DOHH2 (cell line): ENCODE measurements around the gene DLX4.

Experiments used
- H3F3A ChIP-seq: fragments of 200-600 bp; sonication (generic), shearing (Covaris generic); 2 replicates; pipeline ENCODE4 v1.6.0; 2016; ENCODE audit warnings: antibody characterized with exemption, mild to moderate bottlenecking; ENCODE audit not compliant: control insufficient read depth, insufficient read depth
- H3K27ac ChIP-seq: fragments of 200-600 bp; sonication (generic); 2 replicates; pipeline ENCODE4 v1.5.1; 2014; ENCODE audit warnings: low read depth, mild to moderate bottlenecking, low read length, moderate library complexity
- H3K27me3 ChIP-seq: fragments of 200-600 bp; sonication (generic); 2 replicates; pipeline ENCODE4 v1.6.1; 2014; ENCODE audit warnings: mild to moderate bottlenecking, low read length, mixed read lengths; ENCODE audit not compliant: control insufficient read depth
- H3K36me3 ChIP-seq: fragments of 200-600 bp; sonication (generic); 2 replicates; pipeline ENCODE4 v1.6.1; 2014; ENCODE audit warnings: mild to moderate bottlenecking, low read length, moderate library complexity, mixed read lengths; ENCODE audit not compliant: control insufficient read depth
- H3K4me1 ChIP-seq: fragments of 200-600 bp; sonication (generic); 2 replicates; pipeline ENCODE4 v1.6.1; 2014; ENCODE audit warnings: mild to moderate bottlenecking, low read length, mixed read lengths; ENCODE audit not compliant: control insufficient read depth
- H3K4me2 ChIP-seq: fragments of 200-600 bp; sonication (generic); 2 replicates; pipeline ENCODE4 v1.6.0; 2014; ENCODE audit warnings: mild to moderate bottlenecking, low read length, moderate library complexity
- H3K4me3 ChIP-seq: fragments of 200-600 bp; sonication (generic); 2 replicates; pipeline ENCODE4 v1.5.1; 2014; ENCODE audit warnings: mild to moderate bottlenecking, low read length, mixed read lengths
- H3K79me2 ChIP-seq: fragments of 200-600 bp; sonication (generic); 2 replicates; pipeline ENCODE4 v1.6.1; 2014; ENCODE audit warnings: mild to moderate bottlenecking, low read length, mixed read lengths; ENCODE audit not compliant: control insufficient read depth
- H3K9me2 ChIP-seq: fragments of 200-600 bp; sonication (generic); replicated peaks from 2 replicates; pipeline ENCODE4 v1.6.1; 2014; ENCODE audit warnings: mild to moderate bottlenecking, low read length, mixed read lengths; ENCODE audit not compliant: control insufficient read depth
- H3K9me3 ChIP-seq: fragments of 200-600 bp; sonication (generic); 2 replicates; pipeline ENCODE4 v1.6.1; 2014; ENCODE audit warnings: antibody characterized with exemption, low read length, mixed read lengths; ENCODE audit not compliant: control insufficient read depth, insufficient read depth
- H4K20me1 ChIP-seq: fragments of 200-600 bp; sonication (generic); 2 replicates; pipeline ENCODE4 v1.6.0; 2014; ENCODE audit warnings: low read depth, mild to moderate bottlenecking, antibody characterized with exemption, low read length, moderate library complexity; ENCODE audit not compliant: control insufficient read depth, insufficient read depth
- EZH2phosphoT487 ChIP-seq: fragments of 200-600 bp; sonication (generic); IDR thresholded peaks from 2 replicates; pipeline ENCODE4 v1.6.1; 2017; ENCODE audit warnings: borderline replicate concordance, mild to moderate bottlenecking, antibody characterized with exemption, low read length, moderate library complexity, mixed read lengths
- TF ChIP-seq, protein P1 (sequence below): fragments of 200-600 bp; sonication (generic); IDR thresholded peaks from one replicate; pipeline ENCODE4 v1.5.1; 2014; ENCODE audit warnings: antibody characterized with exemption, mild to moderate bottlenecking, low read depth, low read length; ENCODE audit not compliant: poor library complexity, severe bottlenecking

Gene DLX4

GRCh38 chr17:49971848-49972485 lies 3.0 kb downstream of the DLX4 start:
- Histone ChIP-seq H3K79me2 (no peaks in the 10 kb centered on the region), H4K20me1 (no peaks in the 10 kb centered on the region), H3K27me3 (peaks cover 53% of the 10 kb centered on the region), H3K4me3 (no peak overlapping the region), H3K4me2 (no peak overlapping the region), H3K9me2 (no peaks in the 10 kb centered on the region), H3F3A (peaks cover 5% of the 10 kb centered on the region; the same call in 1 of the 2 replicates), H3K4me1 (peaks cover 12% of the 10 kb centered on the region), H3K27ac (no peak overlapping the region), H3K36me3 (no peaks in the 10 kb centered on the region), H3K9me3 (no peaks in the 10 kb centered on the region)
- TF ChIP-seq, protein P1, sequence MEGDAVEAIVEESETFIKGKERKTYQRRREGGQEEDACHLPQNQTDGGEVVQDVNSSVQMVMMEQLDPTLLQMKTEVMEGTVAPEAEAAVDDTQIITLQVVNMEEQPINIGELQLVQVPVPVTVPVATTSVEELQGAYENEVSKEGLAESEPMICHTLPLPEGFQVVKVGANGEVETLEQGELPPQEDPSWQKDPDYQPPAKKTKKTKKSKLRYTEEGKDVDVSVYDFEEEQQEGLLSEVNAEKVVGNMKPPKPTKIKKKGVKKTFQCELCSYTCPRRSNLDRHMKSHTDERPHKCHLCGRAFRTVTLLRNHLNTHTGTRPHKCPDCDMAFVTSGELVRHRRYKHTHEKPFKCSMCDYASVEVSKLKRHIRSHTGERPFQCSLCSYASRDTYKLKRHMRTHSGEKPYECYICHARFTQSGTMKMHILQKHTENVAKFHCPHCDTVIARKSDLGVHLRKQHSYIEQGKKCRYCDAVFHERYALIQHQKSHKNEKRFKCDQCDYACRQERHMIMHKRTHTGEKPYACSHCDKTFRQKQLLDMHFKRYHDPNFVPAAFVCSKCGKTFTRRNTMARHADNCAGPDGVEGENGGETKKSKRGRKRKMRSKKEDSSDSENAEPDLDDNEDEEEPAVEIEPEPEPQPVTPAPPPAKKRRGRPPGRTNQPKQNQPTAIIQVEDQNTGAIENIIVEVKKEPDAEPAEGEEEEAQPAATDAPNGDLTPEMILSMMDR = no peak
- TF ChIP-seq EZH2phosphoT487 = no peak

- no peaks in the 10 kb centered on the region for H3K9me2 ChIP-seq
- H3K9me3 ChIP-seq = no peaks in the 10 kb centered on the region
- H3K4me2 ChIP-seq = no peak overlapping the region
- TF ChIP-seq, protein P1 = no peak
- no peak for TF ChIP-seq EZH2phosphoT487
- H3K4me1 ChIP-seq = peaks cover 12% of the 10 kb centered on the region
- no peaks in the 10 kb centered on the region for H3K36me3 ChIP-seq
- H4K20me1 ChIP-seq = no peaks in the 10 kb centered on the region
- H3F3A ChIP-seq = peaks cover 4% of the 10 kb centered on the region; the same call in 1 of the 2 replicates
- no peaks in the 10 kb centered on the region for H3K79me2 ChIP-seq
- no peak overlapping the region for H3K27ac ChIP-seq
- no peak overlapping the region for H3K4me3 ChIP-seq
- peaks cover 50% of the 10 kb centered on the region for H3K27me3 ChIP-seq
Observed at GRCh38 chr17:49972486-49973270, 3.7 kb downstream of the DLX4 start.

DNA sequence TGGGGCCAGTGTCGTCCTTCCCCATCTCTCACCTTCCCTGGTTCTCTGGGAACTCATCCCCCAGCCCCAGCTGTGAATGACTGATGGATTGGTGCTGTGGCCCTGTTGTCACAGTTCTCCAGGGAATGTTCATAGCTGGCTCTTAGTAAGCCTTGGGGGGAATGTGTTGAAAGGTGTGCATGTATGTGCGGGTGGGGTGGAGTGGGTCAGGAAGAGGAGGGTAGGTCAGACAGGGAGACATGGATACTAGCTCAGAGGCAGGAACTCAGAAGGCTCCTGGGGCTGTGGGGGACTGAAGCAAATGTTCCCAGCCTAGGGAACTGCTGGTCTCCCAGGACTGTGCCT lies 4.3 kb downstream of the DLX4 start:
- TF ChIP-seq, protein P1 = no peak
- Histone ChIP-seq H3K4me3 (no peak overlapping the region), H3K9me2 (no peaks in the 10 kb centered on the region), H3K9me3 (no peaks in the 10 kb centered on the region), H3K27me3 (peaks cover 48% of the 10 kb centered on the region), H3K4me1 (peaks cover 9% of the 10 kb centered on the region), H3K4me2 (no peak overlapping the region), H3K79me2 (no peaks in the 10 kb centered on the region), H3K36me3 (no peaks in the 10 kb centered on the region), H3K27ac (no peak overlapping the region), H4K20me1 (no peaks in the 10 kb centered on the region), H3F3A (no peaks in the 10 kb centered on the region)
